PC-3 (cell line): Measurements from ENCODE around the gene MFSD6L.

ENCODE experiments used
- CTCF ChIP-seq: fragments of 300-600 bp; sonication (generic); conservative IDR thresholded peaks from 2 replicates; pipeline ENCODE4 v1.5.1; 2017; ENCODE audit warnings: antibody characterized with exemption, low read depth, mild to moderate bottlenecking, low read length
- EZH2 ChIP-seq: fragments of 300-600 bp; sonication (generic); IDR thresholded peaks from one replicate; pipeline ENCODE4 v1.6.1; 2017; ENCODE audit warnings: antibody characterized with exemption, mild to moderate bottlenecking, low read length; ENCODE audit not compliant: unreplicated experiment
- EZH2phosphoT487 ChIP-seq: fragments of 300-600 bp; sonication (generic); IDR thresholded peaks from 2 replicates; pipeline ENCODE4 v1.6.1; 2018; ENCODE audit warnings: mild to moderate bottlenecking, antibody characterized with exemption, low read length, borderline replicate concordance

DNA sequence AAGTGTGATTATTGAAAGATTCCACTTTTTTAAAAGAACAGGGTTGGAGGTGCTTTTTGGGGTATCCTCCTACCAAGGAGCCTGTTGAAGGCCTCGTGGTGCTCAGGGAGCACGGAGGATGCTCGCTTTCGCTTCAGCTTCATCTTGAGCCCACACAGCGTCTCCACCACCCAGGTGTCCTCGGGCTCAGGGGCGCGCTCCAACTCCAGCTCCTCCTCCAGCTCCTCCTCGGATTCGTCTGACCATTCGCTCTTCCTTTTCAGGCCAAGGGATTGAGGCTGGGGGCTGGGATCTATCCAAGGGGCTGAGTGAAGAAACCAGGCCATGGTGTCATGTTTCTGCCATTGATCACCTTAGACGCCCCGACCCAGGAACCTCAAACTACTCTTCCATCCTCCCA is 42.0 kb downstream of the MFSD6L start:
- TF ChIP-seq CTCF, result no peak
- TF ChIP-seq EZH2phosphoT487, result no peak
- TF ChIP-seq EZH2, result no peak
